Measurements from ENCODE around the gene SUSD1. TPM values are rescaled to one million over a fixed set of nuclear protein-coding genes. Genes with fewer than 3 reads are reported as not detected.

SUSD1 gene
- polyA plus RNA-seq, 2 donors = 1.2 to 1.8 TPM

GRCh38 chr9:112065806-112066606 is 109.1 kb downstream of the SUSD1 start:
- WGBS, 2 donors = 60 to 65% methylated on average over 14 of the region's 14 CpGs
- Histone ChIP-seq H3K27me3 (ENCODE audit: control insufficient read depth in 1 of 2, insufficient read depth in 2 of 2, low read length in 2 of 2) (no peaks in the 10 kb centered on the region), H3K36me3 (ENCODE audit: control insufficient read depth in 2 of 2, insufficient read depth in 2 of 2, low read length in 1 of 2) (no peaks in the 10 kb centered on the region), H3K27ac (ENCODE audit: low read depth in 2 of 2, low read length in 1 of 2) (peak overlapping the region; percentile 71 to 89), H3K9me3 (ENCODE audit: control insufficient read depth in 2 of 2, insufficient read depth in 1 of 2, low read depth in 1 of 2, low read length in 1 of 2) (no peaks in the 10 kb centered on the region), H3K4me3 (ENCODE audit: low read depth in 1 of 2, low read length in 2 of 2) (no peak overlapping the region), H3K4me1 (ENCODE audit: control insufficient read depth in 2 of 2, insufficient read depth in 2 of 2, low read length in 1 of 2) (peaks cover 0 to 4% of the 10 kb centered on the region in 2 donors)

GRCh38 chr9:112064871-112065270 is 110.2 kb downstream of the SUSD1 start:
- Histone ChIP-seq H3K36me3 (ENCODE audit: control insufficient read depth in 2 of 2, insufficient read depth in 2 of 2, low read length in 1 of 2) (no peaks in the 10 kb centered on the region), H3K27me3 (ENCODE audit: control insufficient read depth in 1 of 2, insufficient read depth in 2 of 2, low read length in 2 of 2) (no peaks in the 10 kb centered on the region), H3K27ac (ENCODE audit: low read depth in 2 of 2, low read length in 1 of 2) (peak overlapping the region; percentile 36 to 70), H3K4me3 (ENCODE audit: low read depth in 1 of 2, low read length in 2 of 2) (no peak overlapping the region), H3K4me1 (ENCODE audit: control insufficient read depth in 2 of 2, insufficient read depth in 2 of 2, low read length in 1 of 2) (peaks cover 0 to 6% of the 10 kb centered on the region in 2 donors), H3K9me3 (ENCODE audit: control insufficient read depth in 2 of 2, insufficient read depth in 1 of 2, low read depth in 1 of 2, low read length in 1 of 2) (no peaks in the 10 kb centered on the region)
- 66 to 80% methylated on average over 5 of the region's 5 CpGs for WGBS, 2 donors

GRCh38 chr9:112063586-112063985 is 111.5 kb downstream of the SUSD1 start:
- H3K27me3 ChIP-seq (ENCODE audit: control insufficient read depth in 1 of 2, insufficient read depth in 2 of 2, low read length in 2 of 2) = no peaks in the 10 kb centered on the region
- H3K9me3 ChIP-seq (ENCODE audit: control insufficient read depth in 2 of 2, insufficient read depth in 1 of 2, low read depth in 1 of 2, low read length in 1 of 2) = no peaks in the 10 kb centered on the region
- H3K4me3 ChIP-seq (ENCODE audit: low read depth in 1 of 2, low read length in 2 of 2) = no peak overlapping the region
- no peak overlapping the region for H3K27ac ChIP-seq (ENCODE audit: low read depth in 2 of 2, low read length in 1 of 2)
- H3K36me3 ChIP-seq (ENCODE audit: control insufficient read depth in 2 of 2, insufficient read depth in 2 of 2, low read length in 1 of 2) = no peaks in the 10 kb centered on the region
- WGBS, 2 donors = 92 to 98% methylated on average over 4 of the region's 4 CpGs
- H3K4me1 ChIP-seq (ENCODE audit: control insufficient read depth in 2 of 2, insufficient read depth in 2 of 2, low read length in 1 of 2) = peaks cover 0 to 8% of the 10 kb centered on the region in 2 donors

GRCh38 chr9:112063151-112063550 is 111.9 kb downstream of the SUSD1 start:
- Histone ChIP-seq H3K9me3 (ENCODE audit: control insufficient read depth in 2 of 2, insufficient read depth in 1 of 2, low read depth in 1 of 2, low read length in 1 of 2) (no peaks in the 10 kb centered on the region), H3K4me3 (ENCODE audit: low read depth in 1 of 2, low read length in 2 of 2) (no peak overlapping the region), H3K36me3 (ENCODE audit: control insufficient read depth in 2 of 2, insufficient read depth in 2 of 2, low read length in 1 of 2) (no peaks in the 10 kb centered on the region), H3K27ac (ENCODE audit: low read depth in 2 of 2, low read length in 1 of 2) (no peak overlapping the region), H3K27me3 (ENCODE audit: control insufficient read depth in 1 of 2, insufficient read depth in 2 of 2, low read length in 2 of 2) (no peaks in the 10 kb centered on the region), H3K4me1 (ENCODE audit: control insufficient read depth in 2 of 2, insufficient read depth in 2 of 2, low read length in 1 of 2) (peaks cover 0 to 8% of the 10 kb centered on the region in 2 donors)

- H3K27me3 ChIP-seq (ENCODE audit: control insufficient read depth in 1 of 2, insufficient read depth in 2 of 2, low read length in 2 of 2) = no peaks in the 10 kb centered on the region
- no peaks in the 10 kb centered on the region for H3K9me3 ChIP-seq (ENCODE audit: control insufficient read depth in 2 of 2, insufficient read depth in 1 of 2, low read depth in 1 of 2, low read length in 1 of 2)
- peaks cover 0 to 8% of the 10 kb centered on the region in 2 donors for H3K4me1 ChIP-seq (ENCODE audit: control insufficient read depth in 2 of 2, insufficient read depth in 2 of 2, low read length in 1 of 2)
- peak overlapping the region; percentile 85 to 89 for H3K27ac ChIP-seq (ENCODE audit: low read depth in 2 of 2, low read length in 1 of 2)
- no peak overlapping the region for H3K4me3 ChIP-seq (ENCODE audit: low read depth in 1 of 2, low read length in 2 of 2)
- WGBS, 2 donors = 1 to 8% methylated on average over 3 of the region's 3 CpGs
- no peaks in the 10 kb centered on the region for H3K36me3 ChIP-seq (ENCODE audit: control insufficient read depth in 2 of 2, insufficient read depth in 2 of 2, low read length in 1 of 2)
Observed at GRCh38 chr9:112061152-112061740, 113.9 kb downstream of the SUSD1 start.

- Histone ChIP-seq H3K9me3 (ENCODE audit: control insufficient read depth in 2 of 2, insufficient read depth in 1 of 2, low read depth in 1 of 2, low read length in 1 of 2) (no peaks in the 10 kb centered on the region), H3K4me3 (ENCODE audit: low read depth in 1 of 2, low read length in 2 of 2) (no peak overlapping the region), H3K36me3 (ENCODE audit: control insufficient read depth in 2 of 2, insufficient read depth in 2 of 2, low read length in 1 of 2) (no peaks in the 10 kb centered on the region), H3K27me3 (ENCODE audit: control insufficient read depth in 1 of 2, insufficient read depth in 2 of 2, low read length in 2 of 2) (no peaks in the 10 kb centered on the region), H3K4me1 (ENCODE audit: control insufficient read depth in 2 of 2, insufficient read depth in 2 of 2, low read length in 1 of 2) (peaks cover 0 to 8% of the 10 kb centered on the region in 2 donors), H3K27ac (ENCODE audit: low read depth in 2 of 2, low read length in 1 of 2) (peak overlapping the region; percentile 26 to 89)
- WGBS, 2 donors = 72 to 78% methylated on average over 3 of the region's 3 CpGs
Observed at GRCh38 chr9:112059966-112060320, 115.2 kb downstream of the SUSD1 start.

- Histone ChIP-seq H3K4me1 (ENCODE audit: control insufficient read depth in 2 of 2, insufficient read depth in 2 of 2, low read length in 1 of 2) (peaks cover 0 to 8% of the 10 kb centered on the region in 2 donors), H3K9me3 (ENCODE audit: control insufficient read depth in 2 of 2, insufficient read depth in 1 of 2, low read depth in 1 of 2, low read length in 1 of 2) (no peaks in the 10 kb centered on the region), H3K27ac (ENCODE audit: low read depth in 2 of 2, low read length in 1 of 2) (peak overlapping the region; percentile 51 to 89), H3K4me3 (ENCODE audit: low read depth in 1 of 2, low read length in 2 of 2) (no peak overlapping the region), H3K27me3 (ENCODE audit: control insufficient read depth in 1 of 2, insufficient read depth in 2 of 2, low read length in 2 of 2) (no peaks in the 10 kb centered on the region), H3K36me3 (ENCODE audit: control insufficient read depth in 2 of 2, insufficient read depth in 2 of 2, low read length in 1 of 2) (no peaks in the 10 kb centered on the region)
- WGBS, 2 donors = 61 to 67% methylated on average over 13 of the region's 13 CpGs
Observed at GRCh38 chr9:112059145-112059965, 115.7 kb downstream of the SUSD1 start.

GRCh38 chr9:112056996-112057395 is 118.1 kb downstream of the SUSD1 start:
- Histone ChIP-seq H3K4me3 (ENCODE audit: low read depth in 1 of 2, low read length in 2 of 2) (no peak overlapping the region), H3K27me3 (ENCODE audit: control insufficient read depth in 1 of 2, insufficient read depth in 2 of 2, low read length in 2 of 2) (no peaks in the 10 kb centered on the region), H3K36me3 (ENCODE audit: control insufficient read depth in 2 of 2, insufficient read depth in 2 of 2, low read length in 1 of 2) (no peaks in the 10 kb centered on the region), H3K27ac (ENCODE audit: low read depth in 2 of 2, low read length in 1 of 2) (no peak overlapping the region), H3K4me1 (ENCODE audit: control insufficient read depth in 2 of 2, insufficient read depth in 2 of 2, low read length in 1 of 2) (peaks cover 0 to 8% of the 10 kb centered on the region in 2 donors), H3K9me3 (ENCODE audit: control insufficient read depth in 2 of 2, insufficient read depth in 1 of 2, low read depth in 1 of 2, low read length in 1 of 2) (no peaks in the 10 kb centered on the region)
- 76 to 78% methylated on average over 2 of the region's 2 CpGs for WGBS, 2 donors

DNA sequence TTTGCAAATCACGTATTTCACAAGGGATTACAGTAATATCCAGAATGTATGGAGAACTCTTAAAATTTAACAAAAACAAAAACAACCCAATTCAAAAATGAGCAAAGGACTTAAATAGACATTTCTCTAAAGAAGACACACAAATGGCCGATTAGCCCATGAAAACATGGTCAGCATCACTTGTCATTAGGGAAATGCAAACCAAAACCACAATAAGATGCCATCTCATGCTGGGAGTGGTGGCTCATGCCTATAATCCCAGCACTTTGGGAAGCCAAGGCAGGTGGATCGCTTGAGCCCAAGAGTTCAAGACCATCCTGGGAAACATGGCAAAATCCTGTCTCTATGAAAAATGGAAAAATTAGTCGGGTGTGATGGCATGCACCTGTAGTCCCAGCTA is 120.2 kb downstream of the SUSD1 start:
- Histone ChIP-seq H3K27ac (ENCODE audit: low read depth in 2 of 2, low read length in 1 of 2) (no peak overlapping the region), H3K36me3 (ENCODE audit: control insufficient read depth in 2 of 2, insufficient read depth in 2 of 2, low read length in 1 of 2) (no peaks in the 10 kb centered on the region), H3K4me3 (ENCODE audit: low read depth in 1 of 2, low read length in 2 of 2) (no peak overlapping the region), H3K9me3 (ENCODE audit: control insufficient read depth in 2 of 2, insufficient read depth in 1 of 2, low read depth in 1 of 2, low read length in 1 of 2) (no peaks in the 10 kb centered on the region), H3K4me1 (ENCODE audit: control insufficient read depth in 2 of 2, insufficient read depth in 2 of 2, low read length in 1 of 2) (peaks cover 5% of the 10 kb centered on the region in 2 donors), H3K27me3 (ENCODE audit: control insufficient read depth in 1 of 2, insufficient read depth in 2 of 2, low read length in 2 of 2) (no peaks in the 10 kb centered on the region)
- WGBS, 2 donors = 95 to 98% methylated on average over 4 of the region's 4 CpGs

All from esophagus (tissue), 2 donors.